Measurements from ENCODE around the gene CHMP2A.

Gene CHMP2A

GRCh38 chr19:58536852-58537798, 17.8 kb downstream of the CHMP2A start:
- Histone ChIP-seq H3K27me3 (ENCODE audit: control insufficient read depth in 5 of 5, insufficient read depth in 4 of 5, low read length in 5 of 5) (peaks cover 7 to 19% (median 18%) of the 10 kb centered on the region in 5 donors), H3K4me1 (ENCODE audit: control insufficient read depth in 5 of 5, insufficient read depth in 5 of 5, low read length in 5 of 5) (peaks cover 0 to 11% (median 8%) of the 10 kb centered on the region in 5 donors), H3K36me3 (ENCODE audit: control insufficient read depth in 5 of 5, insufficient read depth in 5 of 5, low read length in 5 of 5) (no peaks in the 10 kb centered on the region), H3K27ac (ENCODE audit: low read depth, low read length) (no peak overlapping the region), H3K4me3 (ENCODE audit: low read depth in 1 of 5, low read length in 5 of 5) (no peak overlapping the region), H3K9ac (ENCODE audit: low read length in 5 of 5) (no peak overlapping the region), H3K9me3 (ENCODE audit: control insufficient read depth in 5 of 5, low read length in 5 of 5) (no peaks in the 10 kb centered on the region)

DNA sequence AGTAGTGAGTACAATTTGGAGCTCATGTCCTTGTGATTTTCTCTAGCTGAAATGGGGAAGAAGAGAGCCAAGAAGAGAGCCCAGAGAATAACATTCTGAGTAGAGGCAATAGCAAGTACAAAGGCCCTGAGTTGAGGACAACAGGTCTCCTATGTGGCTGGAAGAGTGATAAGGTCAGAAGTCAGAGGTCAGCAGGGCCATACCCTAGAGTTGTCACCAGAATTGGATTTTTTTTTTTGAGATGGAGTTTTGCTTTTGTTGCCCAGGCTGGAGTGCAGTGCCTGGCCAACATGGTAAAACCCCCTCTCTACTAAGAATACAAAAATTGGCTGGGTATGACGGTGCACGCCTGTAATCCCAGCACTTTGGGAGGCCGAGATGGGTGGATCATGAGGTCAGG, 19.0 kb downstream of the CHMP2A start:
- peaks cover 0 to 11% (median 8%) of the 10 kb centered on the region in 5 donors for H3K4me1 ChIP-seq (ENCODE audit: control insufficient read depth in 5 of 5, insufficient read depth in 5 of 5, low read length in 5 of 5)
- H3K27ac ChIP-seq (ENCODE audit: low read depth, low read length): no peak overlapping the region
- no peaks in the 10 kb centered on the region for H3K36me3 ChIP-seq (ENCODE audit: control insufficient read depth in 5 of 5, insufficient read depth in 5 of 5, low read length in 5 of 5)
- H3K27me3 ChIP-seq (ENCODE audit: control insufficient read depth in 5 of 5, insufficient read depth in 4 of 5, low read length in 5 of 5): peaks cover 7 to 27% (median 18%) of the 10 kb centered on the region in 5 donors
- no peak overlapping the region for H3K9ac ChIP-seq (ENCODE audit: low read length in 5 of 5)
- no peaks in the 10 kb centered on the region for H3K9me3 ChIP-seq (ENCODE audit: control insufficient read depth in 5 of 5, low read length in 5 of 5)
- H3K4me3 ChIP-seq (ENCODE audit: low read depth in 1 of 5, low read length in 5 of 5): no peak overlapping the region

DNA sequence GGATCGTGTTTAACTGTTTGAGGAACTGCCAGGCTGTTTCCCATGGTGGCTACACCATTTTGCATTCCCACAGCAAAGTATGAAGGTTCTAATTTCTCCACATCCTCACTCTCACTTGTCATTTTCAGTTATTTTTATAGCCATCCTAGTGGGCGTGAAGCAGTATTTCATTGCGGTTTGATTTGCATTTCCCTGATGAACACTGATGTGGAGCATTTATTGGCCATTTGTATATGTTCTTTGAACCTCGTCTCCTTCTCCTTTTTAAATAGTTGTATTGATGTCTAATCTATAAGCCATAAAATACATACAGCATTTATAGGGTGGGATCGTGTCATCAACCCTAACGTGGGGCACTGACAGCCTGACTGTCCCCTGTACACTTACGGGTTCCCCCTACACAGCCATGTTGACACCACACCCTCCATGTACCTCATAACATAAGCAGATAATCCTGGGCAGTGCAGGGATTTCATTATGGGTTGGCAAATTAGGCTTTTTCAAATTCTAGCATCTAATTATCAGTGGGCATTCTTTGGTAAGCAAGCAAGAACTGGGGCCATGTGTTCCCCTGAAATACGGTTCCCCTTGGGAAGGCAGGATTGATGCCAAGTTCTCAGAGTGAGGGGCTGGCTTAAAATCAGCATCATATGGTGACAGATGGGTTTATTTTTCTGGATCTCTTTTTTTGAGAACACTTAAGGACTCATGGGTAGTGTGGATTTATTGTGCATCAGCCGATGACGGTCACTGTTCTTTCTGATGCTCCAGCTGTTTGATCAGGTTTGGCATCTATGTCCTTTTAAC, 23.7 kb downstream of the CHMP2A start:
- H3K36me3 ChIP-seq (ENCODE audit: control insufficient read depth in 5 of 5, insufficient read depth in 5 of 5, low read length in 5 of 5): no peaks in the 10 kb centered on the region
- peaks cover 0 to 9% (median 0%) of the 10 kb centered on the region in 5 donors for H3K27me3 ChIP-seq (ENCODE audit: control insufficient read depth in 5 of 5, insufficient read depth in 4 of 5, low read length in 5 of 5)
- no peak overlapping the region for H3K4me3 ChIP-seq (ENCODE audit: low read depth in 1 of 5, low read length in 5 of 5)
- no peak overlapping the region for H3K27ac ChIP-seq (ENCODE audit: low read depth, low read length)
- no peaks in the 10 kb centered on the region for H3K9me3 ChIP-seq (ENCODE audit: control insufficient read depth in 5 of 5, low read length in 5 of 5)
- no peak overlapping the region for H3K9ac ChIP-seq (ENCODE audit: low read length in 5 of 5)
- H3K4me1 ChIP-seq (ENCODE audit: control insufficient read depth in 5 of 5, insufficient read depth in 5 of 5, low read length in 5 of 5): no peaks in the 10 kb centered on the region

DNA sequence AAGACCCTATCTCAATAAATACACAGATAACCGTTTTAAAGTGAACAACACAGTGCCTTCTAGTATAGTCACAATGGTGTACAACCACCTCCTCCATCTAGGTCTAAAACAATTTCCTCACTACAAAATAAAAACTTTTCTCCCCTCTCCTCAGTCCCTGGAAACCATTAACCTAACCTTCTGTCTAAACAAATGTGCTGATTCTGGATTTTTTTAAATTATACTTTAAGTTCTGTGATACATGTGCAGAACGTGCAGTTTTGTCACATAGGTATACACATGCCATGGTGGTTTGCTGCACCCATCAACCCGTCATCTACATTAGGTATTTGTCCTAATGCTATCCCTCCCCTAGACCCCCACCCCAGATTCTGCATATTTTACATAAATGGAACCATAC, 25.5 kb downstream of the CHMP2A start:
- H3K4me3 ChIP-seq (ENCODE audit: low read depth in 1 of 5, low read length in 5 of 5): no peak overlapping the region
- no peaks in the 10 kb centered on the region for H3K4me1 ChIP-seq (ENCODE audit: control insufficient read depth in 5 of 5, insufficient read depth in 5 of 5, low read length in 5 of 5)
- no peaks in the 10 kb centered on the region for H3K9me3 ChIP-seq (ENCODE audit: control insufficient read depth in 5 of 5, low read length in 5 of 5)
- H3K9ac ChIP-seq (ENCODE audit: low read length in 5 of 5): no peak overlapping the region
- H3K27ac ChIP-seq (ENCODE audit: low read depth, low read length): no peak overlapping the region
- no peaks in the 10 kb centered on the region for H3K36me3 ChIP-seq (ENCODE audit: control insufficient read depth in 5 of 5, insufficient read depth in 5 of 5, low read length in 5 of 5)
- peaks cover 0 to 9% (median 0%) of the 10 kb centered on the region in 5 donors for H3K27me3 ChIP-seq (ENCODE audit: control insufficient read depth in 5 of 5, insufficient read depth in 4 of 5, low read length in 5 of 5)

- Histone ChIP-seq H3K9me3 (ENCODE audit: control insufficient read depth in 5 of 5, low read length in 5 of 5) (no peaks in the 10 kb centered on the region), H3K27ac (ENCODE audit: low read depth, low read length) (no peak overlapping the region), H3K27me3 (ENCODE audit: control insufficient read depth in 5 of 5, insufficient read depth in 4 of 5, low read length in 5 of 5) (no peaks in the 10 kb centered on the region), H3K4me1 (ENCODE audit: control insufficient read depth in 5 of 5, insufficient read depth in 5 of 5, low read length in 5 of 5) (peaks cover 13 to 31% (median 22%) of the 10 kb centered on the region in 5 donors), H3K36me3 (ENCODE audit: control insufficient read depth in 5 of 5, insufficient read depth in 5 of 5, low read length in 5 of 5) (no peaks in the 10 kb centered on the region), H3K4me3 (ENCODE audit: low read depth in 1 of 5, low read length in 5 of 5) (no peak overlapping the region), H3K9ac (ENCODE audit: low read length in 5 of 5) (peak overlapping the region in 1 of 5 donors; percentile 54)
Measured at GRCh38 chr19:58522709-58523108, 32.2 kb downstream of the CHMP2A start.

GRCh38 chr19:58521651-58522050, 33.3 kb downstream of the CHMP2A start:
- Histone ChIP-seq H3K27ac (ENCODE audit: low read depth, low read length) (no peak overlapping the region), H3K9ac (ENCODE audit: low read length in 5 of 5) (no peak overlapping the region), H3K9me3 (ENCODE audit: control insufficient read depth in 5 of 5, low read length in 5 of 5) (no peaks in the 10 kb centered on the region)

GRCh38 chr19:58520257-58520599, 34.7 kb downstream of the CHMP2A start:
- Histone ChIP-seq H3K36me3 (ENCODE audit: control insufficient read depth in 5 of 5, insufficient read depth in 5 of 5, low read length in 5 of 5) (peaks cover 0 to 23% (median 19%) of the 10 kb centered on the region in 5 donors), H3K4me1 (ENCODE audit: control insufficient read depth in 5 of 5, insufficient read depth in 5 of 5, low read length in 5 of 5) (peaks cover 13 to 47% (median 34%) of the 10 kb centered on the region in 5 donors), H3K4me3 (ENCODE audit: low read depth in 1 of 5, low read length in 5 of 5) (peak overlapping the region; percentile 83 to 92 (median 87)), H3K9me3 (ENCODE audit: control insufficient read depth in 5 of 5, low read length in 5 of 5) (no peaks in the 10 kb centered on the region), H3K9ac (ENCODE audit: low read length in 5 of 5) (peak overlapping the region; percentile 68 to 96 (median 92)), H3K27ac (ENCODE audit: low read depth, low read length) (peak overlapping the region; percentile 93), H3K27me3 (ENCODE audit: control insufficient read depth in 5 of 5, insufficient read depth in 4 of 5, low read length in 5 of 5) (no peaks in the 10 kb centered on the region)

More at GRCh38 chr19:58521651-58522050, 33.3 kb downstream of the CHMP2A start:
- peaks cover 0 to 10% (median 10%) of the 10 kb centered on the region in 5 donors for H3K36me3 ChIP-seq (ENCODE audit: control insufficient read depth in 5 of 5, insufficient read depth in 5 of 5, low read length in 5 of 5)
- H3K27me3 ChIP-seq (ENCODE audit: control insufficient read depth in 5 of 5, insufficient read depth in 4 of 5, low read length in 5 of 5): no peaks in the 10 kb centered on the region
- peaks cover 13 to 36% (median 27%) of the 10 kb centered on the region in 5 donors for H3K4me1 ChIP-seq (ENCODE audit: control insufficient read depth in 5 of 5, insufficient read depth in 5 of 5, low read length in 5 of 5)
- no peak overlapping the region for H3K4me3 ChIP-seq (ENCODE audit: low read depth in 1 of 5, low read length in 5 of 5)

DNA sequence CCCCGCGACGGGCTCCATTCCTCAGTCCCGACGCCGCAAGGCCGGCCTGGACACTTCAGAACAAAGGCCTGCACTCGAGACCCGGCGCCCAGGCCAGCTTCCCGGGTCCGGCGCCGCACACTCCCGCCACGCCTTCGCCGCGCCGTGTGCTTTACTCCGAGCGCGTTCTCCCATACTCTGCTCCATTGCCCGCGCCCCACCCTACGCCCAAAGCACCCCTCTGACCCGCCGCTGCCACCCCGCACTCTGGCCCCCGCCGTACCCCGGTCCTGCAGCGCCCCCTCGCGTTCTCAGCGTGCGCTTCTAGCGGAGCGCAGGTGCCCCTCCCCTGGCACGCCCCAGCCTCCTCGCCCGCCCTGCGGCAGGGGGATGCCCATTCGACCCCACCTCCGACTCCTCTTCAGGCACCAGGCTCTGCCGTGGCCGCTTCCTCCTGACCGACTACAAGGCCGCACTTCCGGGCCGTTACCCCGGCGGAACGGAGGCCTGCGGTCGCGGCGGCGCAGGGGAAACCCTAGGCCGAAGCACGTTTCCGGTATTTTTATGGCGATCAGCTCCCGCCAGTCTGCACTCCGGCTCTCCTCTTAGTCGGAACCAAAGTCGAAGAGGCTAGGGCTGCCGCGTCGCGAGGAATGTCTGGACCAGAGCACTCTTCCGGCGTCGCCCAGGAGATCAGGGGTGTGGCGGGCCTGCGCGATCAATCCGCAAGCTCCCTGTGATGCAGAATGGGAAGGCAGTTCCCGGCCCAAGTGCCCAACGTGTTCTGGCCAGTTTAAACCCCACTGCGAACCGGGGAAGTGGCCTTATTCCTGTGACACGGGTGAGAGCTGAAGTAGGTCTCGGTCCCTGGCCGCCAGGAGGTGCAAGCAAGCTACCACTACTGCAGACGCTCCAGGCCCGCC, 35.3 kb downstream of the CHMP2A start, which contains the start of gene ZBTB45:
ZBTB45 (minus strand) TSS at position 456 of the 902 bp plus-strand sequence. CDS start 2,137 bp downstream, outside the sequence.
- H3K4me3 ChIP-seq (ENCODE audit: low read depth in 1 of 5, low read length in 5 of 5): peak within 1 kb of the TSS; percentile 83 to 92 (median 91)
- H3K4me1 ChIP-seq (ENCODE audit: control insufficient read depth in 5 of 5, insufficient read depth in 5 of 5, low read length in 5 of 5): peaks cover 13 to 50% (median 37%) of the 10 kb centered on the region in 5 donors
- no peaks in the 10 kb centered on the region for H3K27me3 ChIP-seq (ENCODE audit: control insufficient read depth in 5 of 5, insufficient read depth in 4 of 5, low read length in 5 of 5)
- peak within 1 kb of the TSS; percentile 76 to 96 (median 92) for H3K9ac ChIP-seq (ENCODE audit: low read length in 5 of 5)
- peak within 1 kb of the TSS; percentile 93 for H3K27ac ChIP-seq (ENCODE audit: low read depth, low read length)
- no peaks in the 10 kb centered on the region for H3K9me3 ChIP-seq (ENCODE audit: control insufficient read depth in 5 of 5, low read length in 5 of 5)
- H3K36me3 ChIP-seq (ENCODE audit: control insufficient read depth in 5 of 5, insufficient read depth in 5 of 5, low read length in 5 of 5): peaks cover 0 to 23% (median 19%) of the 10 kb centered on the region in 5 donors

DNA sequence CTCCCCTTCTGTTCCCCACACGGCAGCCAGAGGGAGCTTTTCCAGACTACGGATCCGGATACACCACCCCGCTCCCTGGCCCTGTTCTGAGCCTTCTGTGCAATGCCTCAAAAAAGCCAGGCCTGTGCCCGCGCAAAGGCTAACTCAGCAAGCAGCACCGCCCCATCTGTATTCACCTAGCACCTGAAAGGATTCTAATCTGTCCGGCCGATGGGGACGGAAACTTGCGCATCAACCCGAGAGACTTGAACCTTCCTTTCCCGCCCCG, 35.9 kb downstream of the CHMP2A start:
- no peaks in the 10 kb centered on the region for H3K27me3 ChIP-seq (ENCODE audit: control insufficient read depth in 5 of 5, insufficient read depth in 4 of 5, low read length in 5 of 5)
- H3K4me1 ChIP-seq (ENCODE audit: control insufficient read depth in 5 of 5, insufficient read depth in 5 of 5, low read length in 5 of 5): peaks cover 15 to 55% (median 41%) of the 10 kb centered on the region in 5 donors
- peaks cover 0 to 23% (median 19%) of the 10 kb centered on the region in 5 donors for H3K36me3 ChIP-seq (ENCODE audit: control insufficient read depth in 5 of 5, insufficient read depth in 5 of 5, low read length in 5 of 5)
- no peaks in the 10 kb centered on the region for H3K9me3 ChIP-seq (ENCODE audit: control insufficient read depth in 5 of 5, low read length in 5 of 5)
- H3K27ac ChIP-seq (ENCODE audit: low read depth, low read length): peak overlapping the region; percentile 93
- H3K4me3 ChIP-seq (ENCODE audit: low read depth in 1 of 5, low read length in 5 of 5): peak overlapping the region; percentile 83 to 92 (median 91)
- H3K9ac ChIP-seq (ENCODE audit: low read length in 5 of 5): peak overlapping the region; percentile 76 to 96 (median 92)

Data from subcutaneous abdominal adipose tissue (tissue), 5 donors.